NCI-H82 (cell line): ENCODE data around the gene ABTB2.

ENCODE experiments used
- DNase-seq: peaks from one replicate; lab custom pipeline; 2025; lab: John Stamatoyannopoulos, UW

ABTB2 gene

DNA sequence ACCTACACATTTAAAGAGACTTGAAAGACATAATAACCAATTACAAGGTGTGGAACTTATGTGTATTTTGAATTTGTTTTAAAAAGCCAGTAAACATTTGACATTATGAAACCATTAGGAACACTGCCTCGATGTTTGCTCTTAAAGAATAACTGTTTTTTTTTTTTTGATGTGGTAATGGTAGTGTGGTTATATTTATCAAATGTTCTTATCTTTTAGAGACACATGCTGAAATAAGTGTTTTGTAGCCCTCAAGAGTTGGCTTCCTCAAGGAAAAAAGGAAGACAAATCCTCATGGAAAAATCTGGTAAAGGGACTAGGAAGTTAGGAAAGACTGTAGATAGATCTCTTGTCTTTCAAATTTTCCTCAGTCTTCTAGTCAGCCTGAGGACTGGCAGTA, 2.2 kb upstream of the ABTB2 start:
- no peak for DNase-seq

DNA sequence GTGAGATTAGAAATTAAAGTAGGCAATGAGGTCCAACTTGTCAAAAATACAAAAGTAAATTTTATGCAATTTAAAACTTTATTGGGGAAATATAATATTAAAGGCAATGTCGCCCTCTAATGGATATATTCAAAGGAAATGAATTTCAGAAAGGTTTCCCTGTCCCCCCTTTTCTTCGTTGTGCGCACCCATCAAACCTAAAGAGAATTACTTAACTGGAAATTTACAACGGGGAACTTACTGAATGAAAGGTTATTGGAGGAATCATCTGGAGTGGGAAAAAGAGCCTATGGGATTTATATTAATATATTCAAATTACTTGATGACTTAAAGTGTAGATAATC, 1.7 kb upstream of the ABTB2 start:
- DNase-seq, result peak; percentile 54

DNA sequence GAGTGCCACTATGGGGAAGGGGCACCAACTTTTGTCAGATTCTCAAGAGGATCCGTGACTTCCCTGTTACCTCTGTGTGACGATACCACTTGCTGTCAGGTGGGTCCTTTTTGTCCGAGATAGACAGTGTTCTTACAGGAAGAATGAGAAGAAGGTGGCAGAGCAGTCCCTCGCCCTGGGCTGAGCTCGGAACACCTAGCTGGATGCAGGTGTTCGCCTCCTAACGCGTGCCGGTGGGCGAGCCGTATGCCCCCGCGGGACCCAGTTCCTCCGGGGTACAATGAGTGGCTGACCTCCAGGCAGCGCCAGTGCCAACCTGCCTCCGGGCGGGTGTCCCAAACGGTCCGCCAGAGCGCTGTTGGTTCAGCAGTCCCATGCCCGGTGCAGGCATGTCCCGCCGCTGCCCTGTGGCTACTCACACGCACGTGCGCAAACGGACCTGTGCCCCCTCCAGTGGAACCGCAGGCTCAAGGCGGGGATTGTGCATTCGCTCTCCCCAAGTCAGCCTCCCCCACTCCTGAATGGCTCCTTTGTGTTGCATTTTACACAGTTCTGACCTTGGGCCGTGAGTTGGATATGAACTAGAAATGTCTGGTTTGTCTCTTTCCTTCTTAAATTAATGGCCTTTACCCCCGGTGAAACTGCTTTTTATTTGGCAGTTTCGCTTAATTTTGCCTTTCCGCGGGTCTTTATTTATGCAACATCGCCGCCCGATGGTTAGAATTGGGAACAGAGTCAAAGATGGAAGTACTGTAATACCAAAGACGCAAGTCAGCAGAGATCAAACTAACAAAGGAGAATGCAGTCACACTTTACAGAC, 1.1 kb upstream of the ABTB2 start:
- DNase-seq, result peak; percentile 76

DNA sequence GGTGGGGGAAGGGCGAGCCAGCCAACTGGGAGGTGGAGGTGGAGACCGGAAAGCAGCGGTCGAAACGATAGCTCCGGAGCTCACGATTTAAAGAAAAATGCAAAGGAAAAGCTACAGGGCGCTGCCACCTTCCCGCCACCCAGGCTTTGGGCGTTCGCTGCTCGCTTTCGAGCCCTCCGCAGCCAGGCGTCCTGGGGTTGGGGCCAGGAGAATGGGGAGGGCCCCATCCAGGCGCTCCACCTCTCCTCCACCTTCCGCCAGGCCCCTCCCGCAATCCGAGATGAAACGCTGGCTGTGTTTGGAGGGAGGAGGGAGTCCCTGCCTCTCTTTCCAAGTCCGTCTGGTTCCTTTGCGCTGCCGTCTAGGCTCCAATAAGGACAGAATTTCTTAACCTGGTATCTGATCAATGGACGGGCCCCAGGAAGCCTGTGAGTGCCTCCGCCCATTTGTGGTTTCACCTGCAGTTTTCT, 483 bp upstream of the ABTB2 start:
- DNase-seq, result peak; percentile 86

DNA sequence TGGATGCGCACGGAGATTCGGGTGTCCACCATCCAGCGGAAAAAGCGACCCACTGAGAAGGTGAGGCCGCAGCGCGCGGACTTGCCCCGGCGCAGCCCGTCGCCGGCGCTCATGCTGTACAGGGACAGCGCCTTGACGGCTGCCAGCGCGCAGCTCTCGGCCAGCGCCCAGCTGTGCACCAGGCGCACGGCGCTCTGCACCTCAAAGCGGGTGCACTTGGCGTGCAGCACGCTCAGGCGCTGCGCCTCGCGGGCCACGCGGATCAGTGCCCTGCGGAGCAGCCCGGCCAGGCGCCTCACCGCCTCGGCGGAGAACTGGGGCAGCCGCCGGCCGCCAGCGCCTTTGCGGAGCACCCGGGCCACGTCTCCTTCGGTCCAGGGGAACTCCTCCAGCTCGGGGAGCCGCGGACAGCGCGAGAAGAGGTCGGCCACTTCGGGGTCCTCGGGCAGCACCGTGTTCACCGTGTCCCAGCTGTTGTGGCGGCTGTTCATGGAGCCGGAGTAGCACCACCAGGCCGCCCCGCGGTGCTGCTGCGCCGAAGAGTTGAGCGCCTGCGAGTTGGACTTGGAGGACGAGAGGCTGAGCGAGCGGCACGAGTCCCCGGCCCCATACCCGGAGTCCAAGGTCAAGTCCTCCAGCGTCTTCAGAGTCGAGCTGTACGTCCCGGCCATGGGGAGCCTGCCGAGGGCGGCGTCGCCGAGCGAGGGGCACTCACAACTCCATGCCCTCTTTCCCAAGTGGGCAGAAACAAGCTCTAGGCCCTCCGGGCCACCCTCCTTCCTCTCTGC, 703 bp downstream of the ABTB2 start:
- peak; percentile 58 for DNase-seq

DNA sequence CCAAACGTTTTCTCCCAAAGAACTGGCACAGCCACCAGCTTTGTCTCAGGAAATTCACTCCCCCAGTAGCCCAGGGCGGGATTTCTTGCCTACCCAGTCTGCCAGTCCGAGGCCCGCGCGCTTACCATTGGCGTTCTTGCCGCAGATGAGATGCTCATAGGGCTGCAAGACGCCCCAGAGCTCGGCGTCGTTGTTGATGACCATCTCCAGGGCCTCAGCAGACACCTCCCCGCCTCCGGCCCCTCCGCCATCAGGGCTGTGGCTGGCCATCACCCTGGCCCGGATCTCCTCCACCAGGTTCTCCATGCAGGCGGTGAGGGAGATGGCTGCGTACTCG, 1.3 kb downstream of the ABTB2 start:
- DNase-seq, result peak; percentile 35

DNA sequence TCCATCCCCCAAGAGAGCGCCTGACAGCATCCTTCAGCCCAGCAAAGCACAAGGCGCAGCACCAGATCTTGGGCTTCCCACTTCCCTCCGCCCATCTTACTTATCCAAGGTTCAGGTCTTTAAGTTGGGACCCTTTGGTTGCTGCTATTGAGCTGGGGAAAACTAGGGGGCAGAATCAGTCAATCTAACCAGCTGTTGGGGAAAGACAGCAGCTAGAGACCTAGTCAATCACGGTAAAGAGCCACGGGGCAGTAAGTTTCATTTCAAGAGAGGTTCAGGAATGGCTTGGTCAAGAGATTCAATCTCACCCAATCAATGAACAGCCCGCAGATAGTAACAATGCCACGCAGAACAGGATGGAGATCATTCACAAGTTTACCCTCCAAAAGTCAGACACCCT, 1.7 kb downstream of the ABTB2 start:
- DNase-seq, result peak; percentile 5

DNA sequence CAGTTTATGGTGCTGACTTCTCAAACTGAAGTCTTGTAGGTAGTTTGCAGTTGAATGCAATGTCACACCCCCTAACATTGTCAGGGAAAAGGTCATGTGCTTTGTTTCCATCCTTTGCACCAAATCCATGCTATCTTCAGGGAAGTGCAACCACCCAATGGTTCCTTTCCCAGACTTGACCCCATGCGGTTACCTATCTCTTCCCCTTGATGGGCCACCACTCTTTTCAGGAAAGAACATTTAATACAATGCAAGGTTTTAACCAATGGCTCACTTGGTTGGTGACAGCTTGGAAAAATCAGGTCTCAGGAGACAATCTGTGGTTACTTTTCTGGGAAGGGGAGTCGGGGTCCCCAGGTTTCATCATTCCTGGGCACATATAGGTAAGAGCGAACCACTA, 2.1 kb downstream of the ABTB2 start:
- DNase-seq, result no peak

DNA sequence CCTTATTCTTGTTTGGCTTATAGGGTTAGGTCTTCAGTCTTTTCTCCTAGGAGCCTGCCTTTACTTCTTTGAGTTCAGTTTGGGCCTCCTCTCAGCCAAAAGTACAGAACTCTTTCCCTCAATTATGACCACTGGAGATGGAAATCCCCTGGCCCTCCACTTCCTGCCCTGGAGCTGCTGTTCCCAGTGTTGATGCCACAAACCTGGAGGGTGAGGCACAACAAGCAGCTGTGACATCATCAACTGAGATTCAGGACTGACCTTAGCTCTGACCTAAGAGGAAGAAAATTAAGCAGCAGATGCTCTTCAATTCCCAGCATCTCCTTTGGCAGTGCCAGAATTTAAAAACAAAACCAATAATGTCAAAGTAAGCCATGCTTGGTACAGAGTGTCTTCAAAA, 3.0 kb downstream of the ABTB2 start:
- peak; percentile 4 for DNase-seq

DNA sequence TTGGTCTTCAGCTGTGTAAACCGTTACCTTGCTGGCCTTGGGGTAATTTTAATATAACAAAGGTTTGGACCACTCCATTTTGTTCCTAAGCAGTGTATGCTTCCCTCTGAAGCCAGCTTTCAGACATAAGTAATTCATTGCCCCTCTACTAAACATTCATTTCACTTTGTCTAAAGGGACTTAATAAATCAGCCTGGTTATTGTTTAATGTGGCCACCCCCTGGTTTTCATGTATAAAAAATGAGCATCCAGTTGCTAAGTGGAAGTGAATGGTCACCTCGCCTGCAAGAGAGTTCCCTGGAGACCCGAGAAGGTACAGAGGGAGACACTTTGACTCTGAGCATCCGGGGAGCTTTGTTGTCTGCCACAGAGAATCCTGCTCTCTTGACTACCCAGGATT, 3.9 kb downstream of the ABTB2 start:
- DNase-seq, result peak; percentile 30

DNA sequence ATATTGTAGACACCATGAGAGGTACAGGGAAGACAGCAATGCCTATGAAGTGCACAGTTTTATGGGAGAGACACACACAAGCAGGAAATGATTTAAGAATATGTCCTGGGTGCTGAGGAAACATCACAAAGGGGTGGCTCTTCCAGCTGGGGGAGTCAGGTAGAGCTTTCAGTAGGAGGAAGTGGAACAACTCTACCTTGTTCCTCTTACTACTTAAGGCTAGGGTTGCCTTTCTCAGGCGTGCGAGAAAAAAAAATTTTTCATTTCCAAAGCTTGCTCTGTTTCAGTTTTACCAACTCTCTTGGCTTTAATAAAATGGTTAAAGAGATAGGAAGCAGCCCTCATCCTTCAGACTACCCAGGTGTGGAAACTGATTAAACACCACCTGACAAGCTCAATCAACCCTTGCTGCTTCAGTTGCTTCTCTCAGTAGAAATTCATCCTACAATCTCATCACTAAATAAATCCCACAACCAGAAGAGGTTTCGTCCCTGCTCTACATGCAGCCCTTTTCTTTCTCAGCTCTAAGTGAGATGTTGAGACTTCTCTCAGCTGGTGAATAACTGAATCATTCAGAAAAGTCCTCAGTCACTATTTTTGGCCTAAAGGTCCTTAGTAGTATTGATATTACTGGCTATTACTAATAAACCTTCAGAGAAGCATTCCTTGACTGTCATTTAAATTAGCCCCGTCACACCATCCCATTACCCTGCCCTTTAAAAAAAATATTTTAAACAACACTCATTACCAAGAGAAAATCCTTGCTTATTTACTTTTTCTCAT, 5.9 kb downstream of the ABTB2 start:
- DNase-seq, result no peak

DNA sequence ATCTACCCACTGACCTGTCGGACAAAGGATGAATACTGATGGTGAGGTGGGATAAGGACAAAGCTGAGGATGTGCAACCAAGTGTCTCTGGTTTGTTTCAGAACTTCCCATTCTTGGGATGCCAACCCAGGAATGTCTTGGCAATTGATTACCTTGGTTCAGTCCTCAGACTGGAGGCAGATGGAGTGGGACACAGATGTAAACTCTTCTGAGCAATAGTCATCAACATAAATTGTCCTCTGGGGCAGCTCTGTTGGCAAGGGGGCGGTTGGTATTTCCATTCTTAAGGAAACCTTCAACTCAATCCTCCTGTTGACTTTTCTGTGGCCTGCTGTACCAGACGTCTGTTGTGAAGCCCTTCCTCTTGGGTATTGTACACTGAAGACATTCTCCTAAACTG, 6.8 kb downstream of the ABTB2 start:
- DNase-seq, result no peak

DNA sequence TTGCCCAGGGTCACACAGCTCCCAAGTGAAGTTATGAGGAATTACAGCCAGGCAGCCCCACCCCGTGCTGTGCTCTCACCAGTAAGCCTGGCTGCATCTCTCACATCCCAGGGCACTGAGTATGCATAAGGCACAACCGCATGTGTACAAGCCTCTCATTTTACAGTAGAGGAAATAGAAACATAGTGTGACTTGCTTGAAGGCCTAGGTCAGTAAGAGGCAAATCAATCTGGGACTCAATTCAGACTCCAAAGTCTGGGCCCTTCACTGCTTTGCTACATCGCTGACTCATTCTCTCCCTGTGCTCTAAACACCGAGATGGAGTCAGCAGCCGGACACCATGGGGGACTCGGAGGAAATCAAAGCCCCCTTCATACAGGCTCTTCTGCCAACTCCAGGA, 7.9 kb downstream of the ABTB2 start:
- no peak for DNase-seq

DNA sequence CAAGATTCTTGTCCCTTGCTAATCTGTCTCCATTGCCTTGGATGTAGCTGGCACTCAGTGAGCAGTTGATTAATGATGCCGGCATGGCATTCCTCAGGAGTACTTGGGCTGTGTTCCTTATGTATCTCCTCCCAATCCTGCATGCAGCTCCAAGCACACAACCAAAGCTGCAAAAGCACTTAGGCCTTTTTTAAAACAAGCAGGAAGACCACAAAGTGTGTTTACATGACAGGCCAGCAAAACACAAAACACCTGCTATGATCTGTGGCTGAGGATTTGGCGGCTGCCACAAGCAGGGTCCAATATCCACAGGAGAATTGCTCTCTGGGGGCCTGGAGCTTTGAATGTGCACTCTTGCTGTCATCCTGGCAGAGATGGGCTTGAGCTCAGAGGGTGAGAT, 8.9 kb downstream of the ABTB2 start:
- DNase-seq, result no peak

DNA sequence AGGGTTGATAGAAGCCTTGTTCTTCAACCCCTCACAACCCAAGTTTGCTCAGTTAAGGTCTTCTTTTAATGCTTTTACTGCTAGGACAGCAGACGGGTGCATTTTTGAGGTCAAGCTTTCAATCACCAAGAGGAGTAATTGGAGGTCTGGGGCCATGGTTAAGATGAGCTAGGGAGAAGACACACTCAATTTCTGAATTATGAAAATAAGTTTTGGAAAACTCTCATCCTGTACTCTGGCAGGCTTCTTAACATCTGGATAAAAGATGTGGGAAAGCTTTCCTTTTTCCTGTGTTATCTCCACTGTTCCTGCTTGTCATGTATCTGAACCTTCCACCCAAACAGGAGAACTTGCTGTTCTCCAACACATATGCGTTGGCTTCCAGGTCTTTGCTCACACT, 9.7 kb downstream of the ABTB2 start:
- no peak for DNase-seq

DNA sequence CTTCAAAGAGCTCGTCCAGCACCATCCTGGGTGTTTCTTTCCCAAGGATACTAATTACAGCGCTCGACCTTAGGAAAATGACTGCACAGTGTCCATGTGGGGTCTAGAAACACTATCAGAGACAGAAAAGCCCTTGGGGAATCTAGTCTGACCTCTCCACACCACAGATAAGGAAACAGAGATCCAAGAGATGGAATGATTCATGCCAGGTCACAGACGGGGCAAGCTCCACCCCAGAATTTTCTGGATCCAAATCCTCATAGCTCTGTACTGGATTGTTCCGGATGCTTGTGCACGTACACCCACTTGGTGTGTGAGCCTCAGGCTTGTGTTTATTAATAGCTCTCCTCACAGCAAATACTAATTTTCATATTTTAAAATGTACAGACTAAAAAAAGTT, 11.3 kb downstream of the ABTB2 start:
- no peak for DNase-seq

DNA sequence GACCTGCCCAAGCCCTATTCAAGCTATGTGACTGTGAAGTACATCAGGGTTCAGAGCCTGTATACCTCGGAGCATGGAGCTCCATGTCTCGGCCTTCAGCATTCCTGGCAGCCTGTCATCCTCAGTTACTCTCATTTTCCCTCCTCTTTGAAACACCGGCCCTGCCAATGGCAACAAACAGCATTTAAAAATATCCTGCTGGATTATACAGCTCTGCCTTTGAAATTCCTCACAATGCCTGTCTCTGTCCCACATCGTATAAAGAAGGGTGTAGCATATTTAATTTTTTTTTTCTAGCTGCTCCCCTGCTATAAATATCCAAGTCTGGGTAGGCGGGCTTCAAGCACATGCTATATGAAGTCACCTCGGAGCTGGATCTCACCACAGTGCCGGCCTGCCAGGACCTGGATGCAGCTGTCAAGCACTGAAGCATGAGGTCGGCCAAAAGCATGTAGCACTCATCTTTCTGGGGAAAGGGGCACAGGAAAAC, 11.8 kb downstream of the ABTB2 start:
- DNase-seq, result no peak

DNA sequence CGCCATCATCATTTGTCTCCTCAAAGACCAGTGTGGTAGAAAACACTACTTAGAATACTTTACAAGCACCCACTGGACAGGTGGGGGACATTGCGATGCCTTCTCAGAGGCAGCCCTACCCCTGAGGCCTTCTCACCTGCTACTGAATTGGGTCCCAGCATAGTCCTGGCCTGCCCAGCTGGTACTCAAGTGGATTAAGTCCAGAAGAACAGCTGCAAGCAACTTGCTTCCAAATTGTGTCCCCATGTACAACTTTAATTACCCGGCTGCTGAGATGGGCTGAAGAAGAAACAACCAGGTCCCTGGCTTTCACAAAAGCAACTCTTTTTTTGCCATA, 12.3 kb downstream of the ABTB2 start:
- DNase-seq, result peak; percentile 40

DNA sequence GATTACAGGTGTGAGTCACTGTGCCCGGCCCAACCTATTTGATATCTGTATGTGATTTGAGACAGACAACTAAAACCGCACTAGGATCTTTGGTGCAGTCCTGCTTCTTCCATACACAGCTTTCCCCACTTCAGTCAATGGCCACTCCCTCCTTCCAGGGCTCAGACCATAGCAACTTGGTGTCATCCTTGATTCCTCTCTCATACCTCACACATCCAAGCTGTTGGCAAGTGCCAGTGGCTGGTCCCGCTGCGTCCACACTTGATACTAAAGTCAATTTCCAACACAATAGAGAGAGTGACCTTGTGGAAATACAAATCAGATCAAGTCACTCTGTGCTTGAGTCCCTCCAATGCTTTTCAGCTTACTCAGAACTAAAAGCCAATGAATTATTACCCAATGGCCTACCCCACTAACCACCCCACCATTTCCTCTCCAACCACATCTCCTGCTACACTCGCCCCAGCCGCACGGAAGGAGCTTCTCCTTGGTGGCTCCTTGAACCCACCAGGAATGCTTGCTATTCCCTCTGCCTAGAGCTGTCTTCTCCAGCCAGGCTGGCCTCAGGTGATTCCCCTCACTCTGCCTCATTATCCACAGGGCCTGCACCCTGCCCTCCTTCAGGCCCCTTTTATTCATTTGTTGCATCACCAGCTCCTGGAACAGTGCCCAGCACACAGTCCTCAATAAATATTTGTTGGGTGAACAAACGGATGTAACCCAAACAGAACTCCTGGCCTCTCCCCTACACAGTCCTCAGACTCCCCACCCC, 12.9 kb downstream of the ABTB2 start:
- no peak for DNase-seq

DNA sequence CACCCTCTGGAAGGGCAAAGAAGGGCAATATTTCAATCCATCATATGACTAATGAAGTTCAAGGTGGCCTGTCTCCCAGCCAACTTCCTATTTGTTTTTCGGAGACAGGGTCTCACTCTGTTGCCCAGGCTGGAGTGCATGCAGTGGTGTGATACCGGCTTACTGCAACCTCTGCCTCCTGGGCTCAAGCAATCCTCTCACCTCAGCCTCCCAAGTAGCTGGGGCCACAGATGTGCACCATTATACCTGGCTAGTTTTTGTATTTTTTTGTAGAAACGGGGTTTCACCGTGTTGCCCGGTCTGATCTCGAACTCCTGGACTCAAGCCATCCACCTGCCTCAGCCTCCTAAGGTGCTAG, 13.4 kb downstream of the ABTB2 start:
- DNase-seq, result no peak

DNA sequence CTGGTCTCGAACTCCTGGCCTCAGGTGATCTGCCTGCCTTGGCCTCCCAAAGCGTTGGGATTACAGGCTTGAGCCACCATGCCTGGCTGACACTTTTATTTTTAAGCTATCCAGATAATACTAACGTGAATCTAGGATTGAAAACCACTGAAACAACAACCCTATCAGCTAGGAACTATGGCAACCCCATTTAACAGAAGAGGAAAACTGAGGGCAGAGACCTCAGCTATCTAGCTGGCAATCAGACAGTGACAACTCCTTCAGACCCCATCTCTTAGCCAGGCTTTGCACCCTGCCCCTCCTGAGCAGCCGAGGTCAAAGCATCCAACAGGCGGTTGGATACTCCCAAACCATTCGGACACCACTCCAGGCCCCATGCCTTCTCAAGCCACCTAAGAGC, 14.1 kb downstream of the ABTB2 start:
- no peak for DNase-seq

DNA sequence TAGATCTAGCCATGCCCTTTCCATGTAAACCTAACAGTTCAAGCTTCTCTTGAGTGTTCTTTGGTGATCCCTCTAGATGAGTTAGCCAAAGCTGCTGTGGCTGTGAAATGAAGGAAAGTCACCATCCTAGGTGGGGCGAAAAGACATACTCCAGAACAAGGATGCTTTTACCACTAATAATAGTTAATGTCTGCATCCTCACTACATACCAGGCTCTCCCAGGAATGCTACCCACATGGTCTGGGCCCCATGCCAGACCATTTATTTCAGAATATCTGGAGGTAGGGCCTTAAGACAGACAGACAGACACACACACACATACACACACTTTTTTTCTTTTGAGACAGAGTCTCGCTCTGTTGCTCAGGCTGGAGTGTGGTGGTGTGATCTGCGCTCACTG, 14.7 kb downstream of the ABTB2 start:
- no peak for DNase-seq
